Breast epithelium (tissue), 3 donors: ENCODE results near the gene GPR176.

Experiments used
- CTCF ChIP-seq, 3 donors: fragments of 450-650 bp; IDR thresholded peaks; one replicate each; pipeline ENCODE4 v1.5.1; 2016 to 2017; ENCODE audit warnings: antibody characterized with exemption in 3 of 3, mild to moderate bottlenecking in 3 of 3, moderate library complexity in 3 of 3
- POLR2AphosphoS5 ChIP-seq, 3 donors: sonication (generic); formaldehyde crosslinking; IDR thresholded peaks; one replicate each; pipeline ENCODE4 v1.6.1; 2017; ENCODE audit warnings: antibody characterized with exemption in 3 of 3

- no peak for TF ChIP-seq POLR2AphosphoS5 (IDR thresholded peaks at IDR 0.05)
- TF ChIP-seq CTCF (IDR thresholded peaks at IDR 0.05), result no peak
These were observed 121.7 kb downstream of the GPR176 start for GRCh38 chr15:39798382-39798781.
